Esophagus squamous epithelium (tissue), 5 donors: ENCODE data around the gene CBX6. TPM values are rescaled to one million over a fixed set of nuclear protein-coding genes. Genes with fewer than 3 reads are reported as not detected.

Experiments
- DNase-seq: peaks from one replicate; lab custom pipeline; 2025; lab: John Stamatoyannopoulos, UW
- H3K27ac ChIP-seq, 4 donors: fragments of 200-600 bp; sonication (generic); one replicate each; pipeline ENCODE4 v1.5.1; 2016 to 2019; ENCODE audit warnings: mild to moderate bottlenecking in 1 of 4
- H3K27me3 ChIP-seq, 4 donors: fragments of 200-600 bp; sonication (generic); 1 replicate in 3 of 4; 2 replicates in 1 of 4; pipeline versions ENCODE4 v1.5.1 to v1.6.0; 2017 to 2021; ENCODE audit warnings: antibody characterized with exemption in 1 of 4
- H3K36me3 ChIP-seq, 3 donors: fragments of 200-600 bp; sonication (generic); one replicate each; pipeline ENCODE4 v1.5.1; 2016 to 2019
- H3K4me1 ChIP-seq, 3 donors: fragments of 200-600 bp; sonication (generic); one replicate each; pipeline ENCODE4 v1.5.1; 2017 to 2019
- H3K4me3 ChIP-seq, 4 donors: fragments of 200-600 bp; sonication (generic); 1 replicate in 3 of 4; 2 replicates in 1 of 4; pipeline ENCODE4 v1.5.1; 2016 to 2019; ENCODE audit warnings: mild to moderate bottlenecking in 2 of 4, moderate library complexity in 1 of 4
- H3K9me3 ChIP-seq, 3 donors: fragments of 200-600 bp; sonication (generic); one replicate each; pipeline ENCODE4 v1.5.1; 2016 to 2019
- POLR2A ChIP-seq, 4 donors: fragments of 450-650 bp; IDR thresholded peaks; one replicate each; pipeline ENCODE4 v1.6.1; 2017; ENCODE audit warnings: antibody characterized with exemption in 4 of 4, mild to moderate bottlenecking in 4 of 4, moderate library complexity in 3 of 4
- WGBS, 2 donors: methylation state at CpG; one replicate each; pipeline ENCODE4 v1.1.5; 2018; 5-methylcytosine and 5-hydroxymethylcytosine counted together
- intact Hi-C: fragments of 100-400 bp; cut with DNase I; formaldehyde crosslinking; loops from one replicate; pipeline ENCODE4 v1.15.0; 2022
- total RNA-seq, 4 donors: library from RNA; depleted of rRNA; stranded (reverse); fragments of >200 nt; gene quantifications; one replicate each; pipeline ENCODE4 v1.1.0, GENCODE V29; 2016
- TF ChIP-seq, protein P1 (sequence below), 6 experiments: fragments of 450-650 bp in 4 of 6; fragments of 200-600 bp in 2 of 6; sonication (generic) in 2 of 6; IDR thresholded peaks; one replicate each; pipeline ENCODE4 v1.5.1; 2016 to 2019; ENCODE audit warnings: antibody characterized with exemption in 6 of 6, mild to moderate bottlenecking in 4 of 6, moderate library complexity in 4 of 6
- donor health status: DM: yes; HTN: yes; CAD: no.

The CBX6 gene
- total RNA-seq, 4 donors from 2014 or later: 7.8 to 27.7 (median 11.8) TPM

DNA sequence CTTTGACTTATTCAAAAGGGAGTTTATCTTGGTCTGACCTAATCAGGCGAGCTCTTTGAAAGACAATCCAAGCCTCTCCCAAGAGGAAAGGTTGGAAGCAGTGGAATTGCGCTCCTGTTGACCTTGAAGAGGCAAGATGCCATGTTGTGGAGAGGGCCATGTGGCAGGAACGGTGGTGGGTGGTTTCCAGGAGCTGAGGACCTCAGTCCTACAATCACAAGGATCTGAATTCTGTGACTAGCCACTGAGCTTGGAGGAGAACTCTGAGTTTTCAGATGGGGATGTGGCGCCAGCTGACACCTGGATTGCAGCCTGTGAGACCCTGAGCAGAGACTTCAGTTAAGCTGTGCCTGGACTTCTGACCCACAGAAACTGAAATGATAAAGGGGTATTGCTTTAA lies 6.0 kb upstream of the CBX6 start:
- intact Hi-C loops: loop anchor here (10.0 kb wide), 2 partner anchors 47 to 107 kb away; partner anchors contain the start of gene APOBEC3B
- Histone ChIP-seq H3K9me3 (no peaks in the 10 kb centered on the region), H3K27me3 (peaks cover 0 to under 1% (median 0%) of the 10 kb centered on the region in 4 donors), H3K4me3 (no peak overlapping the region), H3K36me3 (no peaks in the 10 kb centered on the region), H3K27ac (no peak overlapping the region), H3K4me1 (peaks cover 22 to 37% (median 25%) of the 10 kb centered on the region in 3 donors)
- TF ChIP-seq, protein P1, sequence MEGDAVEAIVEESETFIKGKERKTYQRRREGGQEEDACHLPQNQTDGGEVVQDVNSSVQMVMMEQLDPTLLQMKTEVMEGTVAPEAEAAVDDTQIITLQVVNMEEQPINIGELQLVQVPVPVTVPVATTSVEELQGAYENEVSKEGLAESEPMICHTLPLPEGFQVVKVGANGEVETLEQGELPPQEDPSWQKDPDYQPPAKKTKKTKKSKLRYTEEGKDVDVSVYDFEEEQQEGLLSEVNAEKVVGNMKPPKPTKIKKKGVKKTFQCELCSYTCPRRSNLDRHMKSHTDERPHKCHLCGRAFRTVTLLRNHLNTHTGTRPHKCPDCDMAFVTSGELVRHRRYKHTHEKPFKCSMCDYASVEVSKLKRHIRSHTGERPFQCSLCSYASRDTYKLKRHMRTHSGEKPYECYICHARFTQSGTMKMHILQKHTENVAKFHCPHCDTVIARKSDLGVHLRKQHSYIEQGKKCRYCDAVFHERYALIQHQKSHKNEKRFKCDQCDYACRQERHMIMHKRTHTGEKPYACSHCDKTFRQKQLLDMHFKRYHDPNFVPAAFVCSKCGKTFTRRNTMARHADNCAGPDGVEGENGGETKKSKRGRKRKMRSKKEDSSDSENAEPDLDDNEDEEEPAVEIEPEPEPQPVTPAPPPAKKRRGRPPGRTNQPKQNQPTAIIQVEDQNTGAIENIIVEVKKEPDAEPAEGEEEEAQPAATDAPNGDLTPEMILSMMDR (IDR thresholded peaks at IDR 0.05): no peak
- no peak for TF ChIP-seq POLR2A (IDR thresholded peaks at IDR 0.05)
- no peak for DNase-seq
- 80 to 89% methylated on average over 3 to 4 of the region's 4 CpGs for WGBS, 2 donors

DNA sequence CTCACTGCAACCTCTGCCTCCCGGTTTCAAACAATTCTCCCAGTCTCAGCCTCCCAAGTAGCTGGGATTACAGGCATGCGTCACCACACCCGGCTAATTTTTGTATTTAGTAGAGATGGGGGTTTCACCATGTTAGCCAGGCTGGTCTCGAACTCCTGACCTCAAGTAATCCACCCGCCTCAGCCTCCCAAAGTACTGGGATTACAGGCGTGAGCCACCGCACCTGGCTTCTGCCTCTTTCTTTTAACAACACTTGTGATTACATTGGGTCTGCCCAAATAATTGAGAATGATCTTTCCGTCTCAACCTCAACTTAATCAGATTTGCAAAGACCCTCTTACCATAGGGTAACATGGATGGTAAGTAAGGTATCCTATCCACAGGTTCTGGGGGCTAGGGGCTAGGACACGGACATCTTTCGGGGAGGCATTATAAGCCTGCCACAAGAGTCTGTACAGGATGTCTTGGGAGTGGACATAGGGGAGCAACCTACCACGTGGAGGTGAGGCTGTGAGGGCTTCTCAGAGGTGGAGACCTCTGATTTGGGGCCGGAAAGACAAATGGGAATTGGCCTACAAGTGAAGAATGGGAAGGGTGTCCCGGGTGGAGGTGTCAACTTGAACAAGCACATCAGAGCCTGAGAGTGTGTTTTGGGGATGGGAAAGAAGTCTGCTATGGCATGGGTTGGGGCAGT lies 2.7 kb upstream of the CBX6 start:
- intact Hi-C loops: loop anchor here (10.0 kb wide), 2 partner anchors 50 to 110 kb away; partner anchors contain the start of gene APOBEC3B
- H3K27ac ChIP-seq: peak overlapping the region in 1 of 4 donors; percentile 92
- peaks cover 0 to 4% (median 0%) of the 10 kb centered on the region in 3 donors for H3K36me3 ChIP-seq
- peaks cover 0 to 6% (median 0%) of the 10 kb centered on the region in 4 donors for H3K27me3 ChIP-seq
- no peak for TF ChIP-seq POLR2A (IDR thresholded peaks at IDR 0.05)
- TF ChIP-seq, protein P1 (IDR thresholded peaks at IDR 0.05): no peak
- H3K4me3 ChIP-seq: no peak overlapping the region
- 80 to 84% methylated on average over 12 to 13 of the region's 13 CpGs for WGBS, 2 donors
- H3K4me1 ChIP-seq: peaks cover 19 to 44% (median 20%) of the 10 kb centered on the region in 3 donors
- no peaks in the 10 kb centered on the region for H3K9me3 ChIP-seq
- DNase-seq: no peak

DNA sequence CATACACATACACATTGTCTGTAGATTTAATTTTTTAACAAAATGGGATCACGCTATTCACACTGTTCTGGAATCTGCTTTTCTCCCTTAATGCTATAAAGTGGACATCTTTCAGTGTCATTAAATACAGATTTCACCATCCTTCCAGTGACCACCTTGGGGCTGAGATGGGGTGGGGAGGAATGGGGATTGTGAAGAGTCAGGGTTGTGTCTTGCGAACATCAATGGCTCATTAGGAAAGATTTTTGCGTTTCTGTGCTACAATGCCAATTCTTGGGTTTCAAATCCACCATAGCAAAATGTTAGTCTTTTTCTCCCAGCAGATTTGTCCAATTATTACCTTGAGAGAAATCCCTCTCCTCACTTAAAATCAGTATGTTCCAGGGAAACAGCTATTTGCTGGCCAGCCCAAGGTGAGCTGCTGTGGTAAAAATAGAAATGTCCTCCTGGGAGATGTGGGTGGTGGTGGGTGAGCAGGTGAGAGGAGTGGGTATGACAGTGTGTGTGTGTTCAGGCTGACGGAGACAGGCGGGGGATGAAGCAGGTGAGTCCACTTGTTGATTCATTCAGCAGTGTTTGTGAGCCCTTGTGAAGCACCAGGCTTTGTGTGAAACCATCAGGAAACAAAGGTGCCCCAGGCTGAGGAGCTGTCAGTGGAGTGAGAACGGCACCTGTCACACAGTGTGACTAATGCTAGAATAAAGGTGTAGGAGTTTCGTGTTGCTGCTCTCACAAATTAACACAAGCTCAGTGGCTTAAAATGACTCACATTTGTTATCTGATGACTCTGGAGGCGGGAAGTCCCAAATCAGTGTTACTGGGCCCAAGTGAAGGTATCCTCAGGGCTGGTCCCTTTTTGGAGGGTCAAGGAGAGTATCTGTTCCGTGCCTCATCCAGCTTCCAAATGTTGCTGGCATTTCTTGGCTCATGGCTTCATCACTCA lies 1.7 kb upstream of the CBX6 start:
- H3K4me3 ChIP-seq: peak overlapping the region in 2 of 4 donors; percentile 81 to 94
- peak overlapping the region; percentile 81 to 98 (median 93) for H3K27ac ChIP-seq
- H3K4me1 ChIP-seq: peaks cover 24 to 53% (median 27%) of the 10 kb centered on the region in 3 donors
- intact Hi-C loops: loop anchor here (10.0 kb wide), 2 partner anchors 51 to 111 kb away; partner anchors contain the start of gene APOBEC3B
- peaks cover 0 to 6% (median 0%) of the 10 kb centered on the region in 3 donors for H3K36me3 ChIP-seq
- H3K27me3 ChIP-seq: peaks cover 0 to 6% (median 0%) of the 10 kb centered on the region in 4 donors
- no peak for DNase-seq
- 44 to 48% methylated on average over 9 of the region's 9 CpGs for WGBS, 2 donors
- no peak for TF ChIP-seq POLR2A (IDR thresholded peaks at IDR 0.05)
- TF ChIP-seq, protein P1 (IDR thresholded peaks at IDR 0.05): no peak
- no peaks in the 10 kb centered on the region for H3K9me3 ChIP-seq

DNA sequence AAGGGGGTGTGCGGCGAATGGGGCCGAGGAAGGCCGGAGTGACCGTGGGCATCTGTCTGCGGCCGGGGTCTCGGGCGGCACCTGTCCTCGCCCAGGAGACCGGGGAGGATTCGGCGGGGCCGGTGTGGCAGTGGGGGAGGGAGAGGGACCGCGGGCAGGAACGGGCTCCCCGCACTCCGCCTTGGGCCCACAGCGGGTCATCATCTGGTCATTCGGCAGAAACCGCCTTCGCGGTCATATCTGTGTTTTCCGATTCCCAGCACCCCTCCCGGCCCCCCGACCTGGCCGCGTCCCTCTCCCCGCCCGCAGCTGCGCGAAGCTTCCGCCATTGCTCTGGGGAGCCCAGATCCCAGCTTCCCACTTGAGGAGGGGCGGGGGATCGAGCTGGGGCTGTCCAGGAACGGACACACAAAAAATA lies 824 bp upstream of the CBX6 start:
- WGBS, 2 donors: 0 to 2% methylated on average over 21 to 24 of the region's 37 CpGs
- no peak for DNase-seq
- Histone ChIP-seq H3K4me1 (peaks cover 24 to 60% (median 32%) of the 10 kb centered on the region in 3 donors), H3K4me3 (peak overlapping the region; percentile 47 to 94 (median 78)), H3K27ac (peak overlapping the region; percentile 81 to 98 (median 93)), H3K36me3 (peaks cover 0 to 12% (median 0%) of the 10 kb centered on the region in 3 donors), H3K27me3 (peaks cover 0 to 6% (median 0%) of the 10 kb centered on the region in 4 donors), H3K9me3 (no peaks in the 10 kb centered on the region)
- intact Hi-C loops: loop anchor here (10.0 kb wide), 2 partner anchors 52 to 112 kb away; partner anchors contain the start of gene APOBEC3B
- no peak for TF ChIP-seq POLR2A (IDR thresholded peaks at IDR 0.05)
- TF ChIP-seq, protein P1 (IDR thresholded peaks at IDR 0.05): no peak
